HG03354 (cell line): ENCODE measurements around the gene LILRB3.
"Not testable (repeated sequence)": the region's sequence is repeated elsewhere in the genome, so short reads cannot be mapped to it uniquely, and the experiment has no call there.

Source experiments
- ATAC-seq: cut with Tn5 transposase; IDR thresholded peaks from one replicate; pipeline ENCODE4 v1.9.1; 2021; ENCODE audit warnings: mild to moderate bottlenecking; ENCODE audit not compliant: unreplicated experiment, poor library complexity, severe bottlenecking

The LILRB3 gene

GRCh38 chr19:54243809-54244208 lies 21.0 kb upstream of the LILRB3 start:
- not testable (repeated sequence) for ATAC-seq

DNA sequence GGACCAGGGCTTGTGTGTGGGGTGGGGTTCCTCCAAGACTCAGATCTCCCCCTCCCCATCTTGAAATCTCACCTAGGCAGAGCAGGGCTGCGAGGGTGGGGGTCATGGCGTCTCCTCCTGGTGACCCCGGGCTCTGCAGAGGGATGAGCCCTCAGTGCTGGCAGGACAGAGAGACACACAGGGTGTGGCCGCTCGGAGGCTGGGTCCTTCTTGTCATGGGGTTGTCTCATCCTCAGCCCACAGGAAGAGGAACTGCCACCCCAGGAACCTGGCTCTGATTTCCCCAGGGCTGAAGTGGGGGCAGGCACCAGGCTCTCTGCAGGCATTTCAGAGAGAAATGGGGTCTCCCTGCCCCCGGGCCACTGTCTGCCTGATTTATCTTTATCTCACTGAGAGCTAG lies 19.8 kb upstream of the LILRB3 start, which contains the start of gene LILRA6:
TSS of gene LILRA6 (minus strand) at position 145 of the 400 bp plus-strand sequence.
- ATAC-seq = not testable (repeated sequence)

- ATAC-seq = not testable (repeated sequence)
Observed at GRCh38 chr19:54242234-54242633, 19.4 kb upstream of the LILRB3 start.

DNA sequence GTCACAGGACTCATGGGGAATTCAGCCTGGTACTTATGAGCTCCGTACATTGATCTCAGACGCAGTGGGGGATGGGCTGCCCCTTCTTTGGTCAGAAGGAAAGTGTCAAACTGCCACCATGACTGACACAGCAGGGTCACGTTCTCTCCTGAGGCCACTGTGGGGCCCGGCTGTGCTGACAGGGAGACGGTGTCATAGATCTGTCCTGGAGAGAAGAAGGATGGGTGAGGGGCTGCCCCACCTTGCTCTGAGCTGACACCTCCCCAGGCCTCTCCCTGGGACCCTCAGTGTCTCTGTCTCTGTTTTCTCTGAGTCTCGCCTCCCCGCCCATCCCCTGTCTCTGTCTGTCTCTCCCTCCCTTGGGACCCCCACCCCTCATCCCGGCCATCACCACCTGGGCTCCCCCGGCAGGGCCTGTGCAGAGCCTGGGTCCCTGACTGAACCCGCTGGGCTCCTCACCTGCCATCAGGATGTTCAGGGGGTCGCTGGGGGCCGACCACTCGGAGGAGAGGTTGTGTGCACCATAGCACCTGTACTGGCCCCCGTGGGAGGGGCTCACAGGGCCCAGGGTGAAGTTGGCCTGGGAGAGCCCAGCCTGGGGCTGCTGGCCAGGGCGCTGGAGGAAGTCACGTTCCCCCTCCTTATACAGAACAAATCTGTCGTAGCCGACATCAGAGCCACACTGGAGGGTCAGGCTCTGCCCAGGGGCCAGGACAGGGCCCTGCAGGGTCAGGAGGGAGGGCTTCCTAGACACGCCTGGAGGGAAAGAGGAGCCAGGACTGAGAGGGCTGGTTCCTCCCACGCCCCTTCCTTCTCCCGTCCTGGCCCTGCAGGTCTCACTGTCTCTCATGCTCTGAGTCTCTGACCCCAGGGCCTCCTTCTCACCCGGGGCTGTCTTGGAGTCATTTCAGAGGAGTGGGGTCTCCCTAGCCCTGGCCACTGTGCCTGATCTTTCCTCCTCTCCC lies 17.8 kb upstream of the LILRB3 start:
- not testable (repeated sequence) for ATAC-seq

- not testable (repeated sequence) for ATAC-seq
Observed at GRCh38 chr19:54239491-54240371, 16.9 kb upstream of the LILRB3 start.

- ATAC-seq = no peak
Observed at GRCh38 chr19:54233941-54234340, 11.1 kb upstream of the LILRB3 start.

- ATAC-seq = no peak
Observed at GRCh38 chr19:54231077-54231931, 8.5 kb upstream of the LILRB3 start.

DNA sequence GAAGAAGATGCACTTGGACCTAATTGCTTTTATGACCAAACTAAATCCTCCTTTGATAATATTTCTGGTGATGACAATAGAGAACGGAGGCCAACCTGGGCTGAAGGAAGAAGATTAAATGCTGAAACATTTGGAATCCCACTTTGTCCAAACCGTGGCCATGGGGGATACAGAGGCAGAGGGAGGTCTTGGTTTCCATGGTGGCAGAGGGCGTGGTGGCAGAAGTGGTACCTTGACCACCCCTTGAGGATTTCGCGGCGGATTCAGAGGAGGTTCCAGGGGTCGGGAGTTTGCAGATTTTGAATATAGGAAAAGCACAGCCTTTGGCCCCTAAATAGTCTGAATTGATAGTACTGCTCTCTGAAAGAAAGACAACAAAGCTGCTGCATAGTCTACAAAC lies 7.2 kb upstream of the LILRB3 start:
- no peak for ATAC-seq

- no peak for ATAC-seq
Observed at GRCh38 chr19:54229146-54229545, 6.3 kb upstream of the LILRB3 start.

DNA sequence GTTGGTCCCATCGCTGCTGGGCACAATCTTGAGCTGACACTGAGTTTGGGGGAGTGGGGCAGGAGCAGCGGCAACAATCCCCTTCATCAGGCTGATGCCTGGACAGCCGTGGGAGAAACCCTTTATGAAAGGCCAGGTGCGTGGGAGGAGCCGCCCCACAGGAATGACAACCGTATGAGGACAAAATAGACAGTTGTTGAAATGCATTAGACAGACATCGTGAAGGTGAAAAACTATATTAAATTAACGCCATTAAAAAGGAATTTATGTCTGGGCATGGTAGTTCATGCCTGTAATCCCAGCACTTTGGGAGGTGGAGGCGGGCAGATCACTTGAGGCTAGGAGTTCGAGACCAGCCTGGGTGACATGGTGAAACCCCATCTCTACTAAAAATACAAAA lies 1.8 kb upstream of the LILRB3 start:
- not testable (repeated sequence) for ATAC-seq

DNA sequence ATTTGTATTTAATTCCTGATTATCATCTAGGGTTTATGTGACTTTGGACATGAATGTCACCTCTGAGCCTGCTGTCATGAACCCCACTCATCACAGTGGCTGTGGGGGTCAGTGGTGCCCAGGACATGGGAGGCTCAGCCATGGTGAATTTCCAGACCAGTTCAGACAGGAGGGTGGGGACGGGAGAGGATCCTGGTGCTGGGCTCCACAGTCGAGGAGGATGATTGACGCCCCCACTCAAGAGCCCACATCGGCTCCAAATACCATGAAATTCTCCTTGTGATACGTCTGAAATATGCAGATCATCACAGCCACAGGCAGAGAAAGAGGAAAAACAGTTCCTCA lies 1.1 kb upstream of the LILRB3 start:
- ATAC-seq = not testable (repeated sequence)

- not testable (repeated sequence) for ATAC-seq
Observed at GRCh38 chr19:54223277-54223936, 600 bp upstream of the LILRB3 start.

- ATAC-seq = not testable (repeated sequence)
Observed at GRCh38 chr19:54221947-54222346, 860 bp downstream of the LILRB3 start.

DNA sequence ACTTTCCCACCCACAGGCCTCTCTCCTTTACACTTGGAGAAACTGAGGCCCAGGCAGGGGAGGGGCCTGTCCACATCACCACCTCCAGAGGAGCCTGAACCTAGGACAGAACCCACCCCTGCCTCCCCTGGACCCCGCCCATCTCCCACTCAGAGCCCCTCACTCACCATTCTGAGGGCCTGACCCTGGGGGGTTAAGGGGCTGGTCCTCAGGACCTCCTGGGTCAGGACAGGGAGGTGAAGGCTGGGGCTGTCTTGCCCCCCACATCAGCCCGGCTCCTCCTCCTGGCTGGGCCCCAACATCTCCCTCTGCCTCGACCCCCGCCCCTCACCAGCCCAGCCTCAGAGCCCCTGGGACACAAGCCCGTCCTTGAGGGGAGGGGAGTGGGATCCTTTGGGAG lies 3.1 kb downstream of the LILRB3 start:
- not testable (repeated sequence) for ATAC-seq

GRCh38 chr19:54218960-54219661 lies 3.7 kb downstream of the LILRB3 start:
- no peak for ATAC-seq

DNA sequence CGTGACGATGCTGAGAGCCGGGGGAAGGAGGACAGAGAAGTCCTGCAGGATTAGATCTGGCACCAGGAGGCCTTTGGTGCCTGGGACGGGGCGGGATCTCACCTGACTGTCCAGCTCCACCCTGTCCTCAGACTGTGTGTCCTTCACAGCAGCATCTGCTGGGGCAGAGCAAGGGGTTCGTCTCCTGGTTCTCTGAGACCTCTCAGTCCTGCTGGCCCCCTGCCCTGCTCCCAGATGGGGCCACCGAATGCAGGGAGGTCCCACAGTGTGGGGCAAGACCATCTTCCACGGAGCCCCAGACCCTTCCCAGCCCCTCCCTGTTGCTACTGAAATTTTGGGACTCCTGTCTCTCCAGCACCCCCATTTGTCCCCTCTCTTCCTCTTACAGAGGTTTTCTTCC lies 4.5 kb downstream of the LILRB3 start:
- ATAC-seq = no peak

DNA sequence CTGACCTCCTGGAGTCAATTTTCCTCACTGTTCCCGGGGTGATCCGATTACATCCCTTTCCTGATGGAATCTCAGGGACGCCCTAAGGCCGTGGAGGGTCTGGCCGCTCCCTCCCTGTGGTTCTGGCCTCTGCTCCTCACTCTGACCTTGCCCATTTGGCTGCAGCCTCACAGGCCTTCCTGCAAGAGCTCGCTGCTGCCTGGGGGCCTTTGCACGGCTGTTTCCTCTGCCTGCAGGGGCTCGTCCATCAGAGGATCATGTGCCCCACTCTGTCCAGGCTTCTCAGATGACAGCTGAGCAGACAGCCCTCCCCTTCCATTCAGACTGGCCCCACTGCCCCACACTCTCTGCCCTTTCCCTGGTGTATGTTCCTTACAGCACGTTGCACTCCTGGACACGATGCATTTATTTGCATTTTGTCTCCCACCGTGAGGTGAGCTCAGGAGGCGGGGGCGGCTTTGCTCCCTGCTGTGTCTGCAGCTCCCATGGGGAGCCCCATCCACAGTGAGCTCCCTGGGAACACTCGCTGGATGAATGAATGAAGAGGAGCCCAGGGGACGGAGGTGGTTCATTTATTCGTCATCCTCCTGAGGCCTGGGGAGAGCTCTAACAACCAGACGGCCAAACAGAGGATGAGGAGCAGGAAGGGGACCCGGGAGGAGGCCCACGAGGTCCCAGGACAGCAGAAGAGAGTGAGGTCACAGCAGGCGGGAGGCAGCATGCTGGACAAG lies 5.1 kb downstream of the LILRB3 start:
- not testable (repeated sequence) for ATAC-seq

DNA sequence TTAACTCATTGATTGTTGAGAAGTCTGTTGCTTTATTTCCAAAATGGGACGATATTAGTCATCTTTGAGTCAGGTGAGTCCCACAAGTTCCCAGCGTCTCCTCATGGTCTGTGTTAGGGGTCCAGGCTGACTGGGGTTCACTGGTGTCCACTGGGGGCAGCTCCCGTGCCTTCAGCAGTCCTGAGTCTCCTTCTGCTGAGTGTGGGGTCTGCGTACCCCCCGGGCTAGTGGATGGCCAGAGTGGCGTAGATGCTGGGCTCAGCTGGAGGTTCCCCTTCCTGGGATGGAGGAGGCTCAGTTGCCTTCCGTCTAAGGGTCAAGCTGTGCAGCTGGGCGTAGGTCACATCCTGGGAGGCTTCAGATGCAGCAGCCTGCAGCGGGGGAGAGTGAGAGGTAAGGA lies 5.9 kb downstream of the LILRB3 start:
- ATAC-seq = no peak
